ENCODE measurements around the gene HLA-DQB1. TPM values are rescaled to one million over a fixed set of nuclear protein-coding genes. Genes with fewer than 3 reads are reported as not detected.

HLA-DQB1 gene
- total RNA-seq (2022; extraction: Qiagen RNA extraction; ENCODE audit: low read depth) = not detected in 5 replicates

GRCh38 chr6:32666420-32667300 is at the start of gene HLA-DQB1:
TSS of gene HLA-DQB1 (minus strand) at chr6:32666657. CDS start at chr6:32666607, 50 bp downstream.

DNA sequence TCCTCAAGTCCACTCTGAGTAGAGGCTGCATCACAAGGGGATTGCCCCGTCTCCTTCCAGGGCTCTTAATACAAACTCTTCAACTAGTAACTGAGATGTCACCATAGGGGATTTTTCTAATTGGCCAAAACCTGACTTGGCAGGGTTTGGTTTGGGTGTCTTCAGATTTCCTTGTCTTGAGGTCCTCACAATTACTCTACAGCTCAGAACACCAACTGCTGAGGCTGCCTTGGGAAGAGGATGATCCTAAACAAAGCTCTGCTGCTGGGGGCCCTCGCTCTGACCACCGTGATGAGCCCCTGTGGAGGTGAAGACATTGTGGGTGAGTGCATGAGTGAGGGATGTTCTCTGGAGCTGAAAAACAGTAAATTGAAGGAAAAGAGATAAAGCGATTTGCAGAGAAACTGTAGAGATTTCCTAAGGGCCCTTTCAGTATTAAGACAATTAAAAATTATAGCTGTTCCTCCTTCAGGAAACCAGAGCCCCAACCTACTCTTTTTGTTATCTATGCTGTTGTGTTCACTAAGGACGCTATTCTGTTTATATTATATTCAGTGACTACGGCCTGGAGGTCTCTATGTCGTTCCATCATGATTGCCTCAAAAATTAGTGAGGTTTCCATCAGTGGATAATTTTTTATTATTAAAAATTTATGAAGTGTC is 29.1 kb downstream of the HLA-DQB1 start, which contains the start of gene HLA-DQA1:
Gene HLA-DQA1 (plus strand): TSS at position 188 of the 662 bp plus-strand sequence. CDS start 53 bp downstream, at position 241.

Other genes with a start within 250 kb of the HLA-DQB1 start
- not detected in 5 replicates for gene HLA-DRA, start 226.8 kb downstream of the HLA-DQB1 start, total RNA-seq (2022; extraction: Qiagen RNA extraction; ENCODE audit: low read depth)
- not detected in 5 replicates for gene HLA-DRB5, start 136.4 kb downstream of the HLA-DQB1 start, total RNA-seq (2022; extraction: Qiagen RNA extraction; ENCODE audit: low read depth)
- not detected in 5 replicates for gene HLA-DRB1, start 76.8 kb downstream of the HLA-DQB1 start, total RNA-seq (2022; extraction: Qiagen RNA extraction; ENCODE audit: low read depth)
- not detected in 5 replicates for gene HLA-DQA1, start 29.3 kb downstream of the HLA-DQB1 start, total RNA-seq (2022; extraction: Qiagen RNA extraction; ENCODE audit: low read depth)
- gene HLA-DQA2, start 74.7 kb upstream of the HLA-DQB1 start, total RNA-seq (2022; extraction: Qiagen RNA extraction; ENCODE audit: low read depth) = not detected in 5 replicates
- gene HLA-DQB2, start 96.9 kb upstream of the HLA-DQB1 start, total RNA-seq (2022; extraction: Qiagen RNA extraction; ENCODE audit: low read depth) = not detected in 5 replicates
- gene HLA-DOB, start 150.3 kb upstream of the HLA-DQB1 start, total RNA-seq (2022; extraction: Qiagen RNA extraction; ENCODE audit: low read depth) = 0.16 to 0.23 TPM in 2 of 5 replicates, not detected in the others
- 10.9 to 20.6 TPM (median 17.8 TPM) in 5 replicates for gene TAP2, start 172.1 kb upstream of the HLA-DQB1 start, total RNA-seq (2022; extraction: Qiagen RNA extraction; ENCODE audit: low read depth)
- 18.6 to 22.5 TPM (median 20.0 TPM) in 5 replicates for gene PSMB8, start 177.4 kb upstream of the HLA-DQB1 start, total RNA-seq (2022; extraction: Qiagen RNA extraction; ENCODE audit: low read depth)
- 28.3 to 38.6 TPM (median 34.4 TPM) in 5 replicates for gene TAP1, start 187.0 kb upstream of the HLA-DQB1 start, total RNA-seq (2022; extraction: Qiagen RNA extraction; ENCODE audit: low read depth)
- 15.8 to 24.7 TPM (median 19.0 TPM) in 5 replicates for gene PSMB9, start 187.5 kb upstream of the HLA-DQB1 start, total RNA-seq (2022; extraction: Qiagen RNA extraction; ENCODE audit: low read depth)

Measured in A549 treated with ZK216348 at 1 μM for 4 hours (cell line).